ENCODE data around the gene ADORA2A.

ADORA2A gene

GRCh38 chr22:24410110-24410856 is 17.1 kb upstream of the ADORA2A start:
- no peaks in the 10 kb centered on the region for H3K36me3 Mint-ChIP-seq
- H3K4me3 Mint-ChIP-seq, result no peak overlapping the region
- peaks cover 45% of the 10 kb centered on the region for H3K4me1 Mint-ChIP-seq (ENCODE audit: low read depth)
- peak overlapping the region; percentile 13 for H3K27ac Mint-ChIP-seq
- H3K27me3 Mint-ChIP-seq, result no peaks in the 10 kb centered on the region
- H3K9me3 Mint-ChIP-seq (ENCODE audit: low read depth), result no peaks in the 10 kb centered on the region

GRCh38 chr22:24411256-24412004 is 16.0 kb upstream of the ADORA2A start:
- H3K4me1 Mint-ChIP-seq (ENCODE audit: low read depth), result peaks cover 38% of the 10 kb centered on the region
- no peaks in the 10 kb centered on the region for H3K36me3 Mint-ChIP-seq
- H3K4me3 Mint-ChIP-seq, result no peak overlapping the region
- H3K27me3 Mint-ChIP-seq, result no peaks in the 10 kb centered on the region
- peak overlapping the region; percentile 30 for H3K27ac Mint-ChIP-seq
- H3K9me3 Mint-ChIP-seq (ENCODE audit: low read depth), result no peaks in the 10 kb centered on the region

- Mint-ChIP-seq H3K36me3 (no peaks in the 10 kb centered on the region), H3K9me3 (ENCODE audit: low read depth) (no peaks in the 10 kb centered on the region)
Measured at GRCh38 chr22:24412274-24412673, 15.1 kb upstream of the ADORA2A start.

GRCh38 chr22:24413271-24413670 is 14.1 kb upstream of the ADORA2A start:
- H3K27ac Mint-ChIP-seq, result no peak overlapping the region

More at GRCh38 chr22:24412274-24412673, 15.1 kb upstream of the ADORA2A start:
- no peak overlapping the region for H3K27ac Mint-ChIP-seq
- H3K4me3 Mint-ChIP-seq, result no peak overlapping the region
- H3K27me3 Mint-ChIP-seq, result no peaks in the 10 kb centered on the region
- H3K4me1 Mint-ChIP-seq (ENCODE audit: low read depth), result peaks cover 29% of the 10 kb centered on the region

GRCh38 chr22:24413736-24414385 is 13.5 kb upstream of the ADORA2A start:
- H3K36me3 Mint-ChIP-seq, result no peaks in the 10 kb centered on the region
- H3K27me3 Mint-ChIP-seq, result no peaks in the 10 kb centered on the region
- H3K4me1 Mint-ChIP-seq (ENCODE audit: low read depth), result peaks cover 17% of the 10 kb centered on the region
- no peak overlapping the region for H3K27ac Mint-ChIP-seq
- H3K9me3 Mint-ChIP-seq (ENCODE audit: low read depth), result no peaks in the 10 kb centered on the region
- H3K4me3 Mint-ChIP-seq, result no peak overlapping the region

More at GRCh38 chr22:24413271-24413670, 14.1 kb upstream of the ADORA2A start:
- no peaks in the 10 kb centered on the region for H3K9me3 Mint-ChIP-seq (ENCODE audit: low read depth)
- no peaks in the 10 kb centered on the region for H3K36me3 Mint-ChIP-seq
- peaks cover 20% of the 10 kb centered on the region for H3K4me1 Mint-ChIP-seq (ENCODE audit: low read depth)
- H3K27me3 Mint-ChIP-seq, result no peaks in the 10 kb centered on the region
- H3K4me3 Mint-ChIP-seq, result no peak overlapping the region

GRCh38 chr22:24414523-24414922 is 12.9 kb upstream of the ADORA2A start:
- Mint-ChIP-seq H3K4me3 (no peak overlapping the region), H3K27ac (no peak overlapping the region), H3K36me3 (no peaks in the 10 kb centered on the region), H3K4me1 (ENCODE audit: low read depth) (peaks cover 12% of the 10 kb centered on the region), H3K9me3 (ENCODE audit: low read depth) (no peaks in the 10 kb centered on the region), H3K27me3 (no peaks in the 10 kb centered on the region)

- no peaks in the 10 kb centered on the region for H3K27me3 Mint-ChIP-seq
- no peaks in the 10 kb centered on the region for H3K36me3 Mint-ChIP-seq
- H3K9me3 Mint-ChIP-seq (ENCODE audit: low read depth), result no peaks in the 10 kb centered on the region
- peaks cover 5% of the 10 kb centered on the region for H3K4me1 Mint-ChIP-seq (ENCODE audit: low read depth)
- no peak overlapping the region for H3K4me3 Mint-ChIP-seq
- peak overlapping the region; percentile 73 for H3K27ac Mint-ChIP-seq
Measured at GRCh38 chr22:24414984-24415945, 12.1 kb upstream of the ADORA2A start.

GRCh38 chr22:24416095-24416494 is 11.3 kb upstream of the ADORA2A start:
- peak overlapping the region; percentile 41 for H3K27ac Mint-ChIP-seq
- no peaks in the 10 kb centered on the region for H3K27me3 Mint-ChIP-seq
- no peaks in the 10 kb centered on the region for H3K36me3 Mint-ChIP-seq

GRCh38 chr22:24416611-24417010 is 10.8 kb upstream of the ADORA2A start:
- Mint-ChIP-seq H3K4me3 (no peak overlapping the region), H3K27ac (peak overlapping the region; percentile 41)

More at GRCh38 chr22:24416095-24416494, 11.3 kb upstream of the ADORA2A start:
- Mint-ChIP-seq H3K4me3 (no peak overlapping the region), H3K9me3 (ENCODE audit: low read depth) (no peaks in the 10 kb centered on the region), H3K4me1 (ENCODE audit: low read depth) (peaks cover under 1% of the 10 kb centered on the region)

GRCh38 chr22:24417200-24417599 is 10.2 kb upstream of the ADORA2A start:
- Mint-ChIP-seq H3K27me3 (no peaks in the 10 kb centered on the region), H3K4me3 (no peak overlapping the region), H3K27ac (no peak overlapping the region), H3K4me1 (ENCODE audit: low read depth) (peaks cover 5% of the 10 kb centered on the region), H3K9me3 (ENCODE audit: low read depth) (no peaks in the 10 kb centered on the region), H3K36me3 (no peaks in the 10 kb centered on the region)

More at GRCh38 chr22:24416611-24417010, 10.8 kb upstream of the ADORA2A start:
- no peaks in the 10 kb centered on the region for H3K27me3 Mint-ChIP-seq
- H3K36me3 Mint-ChIP-seq, result no peaks in the 10 kb centered on the region
- H3K9me3 Mint-ChIP-seq (ENCODE audit: low read depth), result no peaks in the 10 kb centered on the region
- peaks cover 5% of the 10 kb centered on the region for H3K4me1 Mint-ChIP-seq (ENCODE audit: low read depth)

- Mint-ChIP-seq H3K9me3 (ENCODE audit: low read depth) (no peaks in the 10 kb centered on the region), H3K36me3 (no peaks in the 10 kb centered on the region), H3K4me1 (ENCODE audit: low read depth) (peaks cover 9% of the 10 kb centered on the region), H3K27me3 (no peaks in the 10 kb centered on the region), H3K27ac (no peak overlapping the region), H3K4me3 (no peak overlapping the region)
Measured at GRCh38 chr22:24417901-24418641, 9.3 kb upstream of the ADORA2A start.

GRCh38 chr22:24418786-24419474 is 8.5 kb upstream of the ADORA2A start:
- Mint-ChIP-seq H3K4me3 (no peak overlapping the region), H3K4me1 (ENCODE audit: low read depth) (peaks cover 9% of the 10 kb centered on the region), H3K36me3 (no peaks in the 10 kb centered on the region), H3K27ac (no peak overlapping the region), H3K9me3 (ENCODE audit: low read depth) (no peaks in the 10 kb centered on the region), H3K27me3 (no peaks in the 10 kb centered on the region)

- Mint-ChIP-seq H3K9me3 (ENCODE audit: low read depth) (no peaks in the 10 kb centered on the region), H3K4me1 (ENCODE audit: low read depth) (peaks cover 9% of the 10 kb centered on the region), H3K27me3 (no peaks in the 10 kb centered on the region), H3K36me3 (no peaks in the 10 kb centered on the region), H3K27ac (no peak overlapping the region), H3K4me3 (no peak overlapping the region)
Measured at GRCh38 chr22:24419475-24419850, 7.9 kb upstream of the ADORA2A start.
